Skeletal muscle cell (primary cell): ENCODE measurements around the gene IGFALS.
"Not testable (repeated sequence)": the region's sequence is repeated elsewhere in the genome, so short reads cannot be mapped to it uniquely, and the experiment has no call there.

Experiments used
- DNase-seq: peaks from one replicate; pipeline ENCODE4 v3.0.0-alpha.2; 2010; ENCODE audit warnings: low read depth
- H3K4me3 ChIP-seq: 2 replicates; pipeline ENCODE4 v1.5.1; 2011; ENCODE audit warnings: low read depth, mild to moderate bottlenecking, control low read depth, low read length, moderate library complexity

Gene IGFALS

GRCh38 chr16:1818873-1819525 lies 25.5 kb upstream of the IGFALS start:
- no peak overlapping the region for H3K4me3 ChIP-seq
- no peak for DNase-seq

GRCh38 chr16:1818204-1818872 lies 24.8 kb upstream of the IGFALS start:
- no peak for DNase-seq
- no peak overlapping the region for H3K4me3 ChIP-seq

- DNase-seq: no peak
- no peak overlapping the region for H3K4me3 ChIP-seq
These were observed 24.2 kb upstream of the IGFALS start for GRCh38 chr16:1817716-1818115.

- DNase-seq: no peak
- H3K4me3 ChIP-seq: no peak overlapping the region
These were observed 23.7 kb upstream of the IGFALS start for GRCh38 chr16:1817276-1817589.

GRCh38 chr16:1816396-1817275 lies 23.1 kb upstream of the IGFALS start:
- no peak overlapping the region for H3K4me3 ChIP-seq
- no peak for DNase-seq

GRCh38 chr16:1815461-1815860 lies 22.0 kb upstream of the IGFALS start:
- no peak for DNase-seq
- H3K4me3 ChIP-seq: no peak overlapping the region

- H3K4me3 ChIP-seq: no peak overlapping the region
- DNase-seq: peak; percentile 30
These were observed 19.2 kb upstream of the IGFALS start for GRCh38 chr16:1812732-1813163.

GRCh38 chr16:1810536-1810935 lies 17.0 kb upstream of the IGFALS start:
- H3K4me3 ChIP-seq: no peak overlapping the region

GRCh38 chr16:1810106-1810505 lies 16.6 kb upstream of the IGFALS start:
- H3K4me3 ChIP-seq: no peak overlapping the region

More at GRCh38 chr16:1810536-1810935, 17.0 kb upstream of the IGFALS start:
- no peak for DNase-seq

GRCh38 chr16:1809281-1809801 lies 15.8 kb upstream of the IGFALS start:
- DNase-seq: no peak
- no peak overlapping the region for H3K4me3 ChIP-seq

More at GRCh38 chr16:1810106-1810505, 16.6 kb upstream of the IGFALS start:
- DNase-seq: no peak

GRCh38 chr16:1808691-1809090 lies 15.2 kb upstream of the IGFALS start:
- DNase-seq: no peak
- no peak overlapping the region for H3K4me3 ChIP-seq

- H3K4me3 ChIP-seq: no peak overlapping the region
- DNase-seq: no peak
These were observed 14.1 kb upstream of the IGFALS start for GRCh38 chr16:1807626-1808025.

GRCh38 chr16:1800701-1801100 lies 7.2 kb upstream of the IGFALS start:
- H3K4me3 ChIP-seq: no peak overlapping the region
- no peak for DNase-seq

GRCh38 chr16:1799263-1799662 lies 5.8 kb upstream of the IGFALS start:
- not testable (repeated sequence) for H3K4me3 ChIP-seq, DNase-seq

GRCh38 chr16:1794908-1795666 lies 1.6 kb upstream of the IGFALS start:
- no peak for DNase-seq
- H3K4me3 ChIP-seq: no peak overlapping the region

- no peak overlapping the region for H3K4me3 ChIP-seq
These were observed 841 bp upstream of the IGFALS start for GRCh38 chr16:1794221-1794871.

GRCh38 chr16:1792836-1793577 lies 498 bp downstream of the IGFALS start:
- no peak for DNase-seq
- H3K4me3 ChIP-seq: no peak overlapping the region

More at GRCh38 chr16:1794221-1794871, 841 bp upstream of the IGFALS start:
- DNase-seq: no peak
